ENCODE results near the gene CCDC187. TPM values are rescaled to one million over a fixed set of nuclear protein-coding genes. Genes with fewer than 3 reads are reported as not detected.

The CCDC187 gene
- total RNA-seq, 1 experiment from 2014 or later = 0.11 TPM

GRCh38 chr9:136223871-136224640 lies 79.8 kb downstream of the CCDC187 start:
- Histone ChIP-seq H3K36me3 (ENCODE audit: control insufficient read depth, insufficient read depth, low read length) (peaks cover 8% of the 10 kb centered on the region), H3K4me3 (ENCODE audit: low read depth, low read length) (no peak overlapping the region), H3K4me1 (no peaks in the 10 kb centered on the region), H3K9me3 (no peaks in the 10 kb centered on the region), H3K27me3 (replicated peaks; ENCODE audit: control insufficient read depth, insufficient read depth, low read length) (no peaks in the 10 kb centered on the region)
- Mint-ChIP-seq H3K36me3 (ENCODE audit: insufficient read depth, unreplicated experiment) (peaks cover 54% of the 10 kb centered on the region), H3K27ac (ENCODE audit: unreplicated experiment) (no peak overlapping the region), H3K9me3 (ENCODE audit: unreplicated experiment) (no peaks in the 10 kb centered on the region), H3K27me3 (ENCODE audit: insufficient read depth, unreplicated experiment) (no peaks in the 10 kb centered on the region), H3K4me1 (ENCODE audit: low read depth, unreplicated experiment) (no peaks in the 10 kb centered on the region), H3K4me3 (ENCODE audit: unreplicated experiment) (no peak overlapping the region)
- POLR2A ChIA-PET = no interaction called here
- BruUV-seq (replicated peaks) = no TSS peak
- no peak for DNase-seq
- intact Hi-C loops (cut with micrococcal nuclease; ENCODE audit: unreplicated experiment) = loop anchor here (10.0 kb wide), 1 partner anchor 49 kb away; no protein-coding TSS in a partner anchor
- TF ChIP-seq CTCF (IDR thresholded peaks at IDR 0.05; ENCODE audit: insufficient read depth in 1 of 2, low read depth in 1 of 2, low read length in 1 of 2, severe bottlenecking in 1 of 2, unreplicated experiment in 1 of 2) = no peak
- CTCF ChIA-PET = interaction anchor here (0.6 kb wide), 1 partner anchor 91 kb away, joined by 3 read pairs; no protein-coding TSS in a partner anchor

- no peak overlapping the region for H3K4me3 ChIP-seq (ENCODE audit: low read depth, low read length)
- no peaks in the 10 kb centered on the region for H3K27me3 ChIP-seq (replicated peaks; ENCODE audit: control insufficient read depth, insufficient read depth, low read length)
- CTCF ChIA-PET = no interaction called here
- no TSS peak for BruUV-seq (replicated peaks)
- POLR2A ChIA-PET = interaction anchor here (0.6 kb wide), 1 partner anchor 1050 kb away, joined by 3 read pairs; no protein-coding TSS in a partner anchor
- no peak for TF ChIP-seq CTCF (IDR thresholded peaks at IDR 0.05; ENCODE audit: insufficient read depth in 1 of 2, low read depth in 1 of 2, low read length in 1 of 2, severe bottlenecking in 1 of 2, unreplicated experiment in 1 of 2)
- no peaks in the 10 kb centered on the region for H3K9me3 ChIP-seq
- no peak for DNase-seq
- Mint-ChIP-seq H3K4me1 (ENCODE audit: low read depth, unreplicated experiment) (no peaks in the 10 kb centered on the region), H3K36me3 (ENCODE audit: insufficient read depth, unreplicated experiment) (peaks cover 58% of the 10 kb centered on the region), H3K9me3 (ENCODE audit: unreplicated experiment) (no peaks in the 10 kb centered on the region), H3K27ac (ENCODE audit: unreplicated experiment) (no peak overlapping the region), H3K27me3 (ENCODE audit: insufficient read depth, unreplicated experiment) (no peaks in the 10 kb centered on the region), H3K4me3 (ENCODE audit: unreplicated experiment) (no peak overlapping the region)
- H3K36me3 ChIP-seq (ENCODE audit: control insufficient read depth, insufficient read depth, low read length) = peaks cover 8% of the 10 kb centered on the region
- intact Hi-C loops (cut with micrococcal nuclease; ENCODE audit: unreplicated experiment) = loop anchor here (10.0 kb wide), 1 partner anchor 48 kb away; no protein-coding TSS in a partner anchor
- no peaks in the 10 kb centered on the region for H3K4me1 ChIP-seq
Observed at GRCh38 chr9:136222906-136223285, 81.0 kb downstream of the CCDC187 start.

- Histone ChIP-seq H3K4me1 (no peaks in the 10 kb centered on the region), H3K9me3 (no peaks in the 10 kb centered on the region), H3K27me3 (replicated peaks; ENCODE audit: control insufficient read depth, insufficient read depth, low read length) (no peaks in the 10 kb centered on the region), H3K36me3 (ENCODE audit: control insufficient read depth, insufficient read depth, low read length) (peaks cover 8% of the 10 kb centered on the region), H3K4me3 (ENCODE audit: low read depth, low read length) (no peak overlapping the region)
- BruUV-seq (replicated peaks) = no TSS peak
- intact Hi-C loops (cut with micrococcal nuclease; ENCODE audit: unreplicated experiment) = loop anchor here (10.0 kb wide), 1 partner anchor 48 kb away; no protein-coding TSS in a partner anchor
- TF ChIP-seq CTCF (IDR thresholded peaks at IDR 0.05; ENCODE audit: insufficient read depth in 1 of 2, low read depth in 1 of 2, low read length in 1 of 2, severe bottlenecking in 1 of 2, unreplicated experiment in 1 of 2) = no peak
- no peak for DNase-seq
- Mint-ChIP-seq H3K27ac (ENCODE audit: unreplicated experiment) (no peak overlapping the region), H3K9me3 (ENCODE audit: unreplicated experiment) (no peaks in the 10 kb centered on the region), H3K36me3 (ENCODE audit: insufficient read depth, unreplicated experiment) (peaks cover 53% of the 10 kb centered on the region), H3K4me1 (ENCODE audit: low read depth, unreplicated experiment) (no peaks in the 10 kb centered on the region), H3K27me3 (ENCODE audit: insufficient read depth, unreplicated experiment) (no peaks in the 10 kb centered on the region), H3K4me3 (ENCODE audit: unreplicated experiment) (no peak overlapping the region)
- CTCF ChIA-PET = no interaction called here
- POLR2A ChIA-PET = interaction anchor here (0.6 kb wide), 1 partner anchor 1050 kb away, joined by 3 read pairs; no protein-coding TSS in a partner anchor
Observed at GRCh38 chr9:136222166-136222905, 81.6 kb downstream of the CCDC187 start.
